MCF 10A (cell line): ENCODE results near the gene ENKUR. TPM values are rescaled to one million over a fixed set of nuclear protein-coding genes. Genes with fewer than 3 reads are reported as not detected.
"Not testable (repeated sequence)": the region's sequence is repeated elsewhere in the genome, so short reads cannot be mapped to it uniquely, and the experiment has no call there.

Experiments
- BruUV-seq: library from RNA; stranded (reverse); fragments of 400-500 nt; replicated peaks from 2 replicates; lab custom pipeline; 2021; lab: Mats Ljungman, UMichigan
- CTCF ChIA-PET: fragments of 300-600 bp; sonication (Branson Sonifier 250); formaldehyde crosslinking; extraction: SDS; loops from one replicate; lab custom pipeline; 2021; ENCODE audit warnings: antibody characterized with exemption, inconsistent platforms; lab: Yijun Ruan, JAX
- POLR2A ChIA-PET: fragments of 300-600, 350-650 bp; sonication (Branson Sonifier 250); formaldehyde crosslinking; extraction: SDS; loops from one replicate; lab custom pipeline; 2020; ENCODE audit warnings: antibody characterized with exemption, inconsistent platforms; lab: Yijun Ruan, JAX
- DNase-seq: peaks from one replicate; pipeline ENCODE4 v3.0.0-alpha.2; 2018; ENCODE audit not compliant: unreplicated experiment
- H3K27ac Mint-ChIP-seq: one replicate; pipeline ENCODE4 v1.8.0; 2022; ENCODE audit warnings: mild to moderate bottlenecking, low read depth, mixed read lengths; ENCODE audit not compliant: unreplicated experiment
- H3K27me3 Mint-ChIP-seq: one replicate; pipeline ENCODE4 v1.8.0; 2022; ENCODE audit warnings: mixed read lengths; ENCODE audit not compliant: insufficient read depth, unreplicated experiment
- H3K36me3 Mint-ChIP-seq: one replicate; pipeline ENCODE4 v1.8.0; 2022; ENCODE audit warnings: mild to moderate bottlenecking, moderate library complexity, mixed read lengths; ENCODE audit not compliant: insufficient read depth, unreplicated experiment
- H3K4me1 Mint-ChIP-seq: one replicate; pipeline ENCODE4 v1.8.0; 2022; ENCODE audit warnings: mixed read lengths; ENCODE audit not compliant: insufficient read depth, unreplicated experiment
- H3K4me3 Mint-ChIP-seq: one replicate; pipeline ENCODE4 v1.8.0; 2022; ENCODE audit warnings: mild to moderate bottlenecking, moderate library complexity, mixed read lengths; ENCODE audit not compliant: unreplicated experiment
- H3K9me3 Mint-ChIP-seq: one replicate; pipeline ENCODE4 v1.8.0; 2022; ENCODE audit warnings: mixed read lengths; ENCODE audit not compliant: unreplicated experiment
- intact Hi-C: fragments of 100-400 bp; cut with micrococcal nuclease; formaldehyde crosslinking; loops from 2 replicates; pipeline ENCODE4 v1.14.1; 2022
- total RNA-seq: library from RNA; stranded (reverse); gene quantifications from 2 replicates; pipeline ENCODE4 v1.2.3, GENCODE V29; 2022
- TF ChIP-seq, protein P1 (sequence below): fragments of 200-600 bp; IDR thresholded peaks from one replicate; pipeline ENCODE4 v1.8.0; 2022; ENCODE audit warnings: antibody characterized with exemption, mild to moderate bottlenecking; ENCODE audit not compliant: unreplicated experiment

Gene ENKUR
- total RNA-seq, 1 experiment from 2014 or later = 0.33 TPM

DNA sequence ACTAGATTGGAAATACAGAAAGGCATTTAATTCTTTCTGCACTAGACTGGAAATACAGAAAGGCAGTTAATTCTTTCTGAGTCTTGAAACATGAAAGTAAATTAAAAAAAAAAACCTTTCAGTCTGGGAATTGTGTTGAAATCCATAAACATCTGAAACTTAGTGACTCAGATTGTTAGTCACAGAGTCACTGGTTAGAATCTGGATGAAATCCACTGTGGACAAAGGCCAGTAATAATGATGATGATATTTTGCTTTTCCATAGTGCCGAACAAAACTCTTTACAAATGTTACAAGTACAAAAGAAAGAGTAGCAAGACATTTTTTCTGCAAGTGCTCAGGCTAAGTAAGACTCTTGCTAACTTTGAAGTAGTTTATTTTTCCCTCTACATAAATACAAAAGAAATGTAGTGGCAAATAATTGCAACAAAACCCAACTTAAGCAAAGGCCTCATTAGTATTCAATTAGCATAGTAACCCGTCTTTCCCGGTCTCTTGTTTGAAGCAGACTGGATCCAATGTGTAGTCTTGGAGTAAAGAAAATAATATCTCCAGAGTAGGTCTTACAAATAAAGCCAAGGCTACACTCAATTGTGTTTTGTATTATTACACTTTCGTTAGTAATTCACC, 57.8 kb downstream of the ENKUR start:
- TF ChIP-seq, protein P1, sequence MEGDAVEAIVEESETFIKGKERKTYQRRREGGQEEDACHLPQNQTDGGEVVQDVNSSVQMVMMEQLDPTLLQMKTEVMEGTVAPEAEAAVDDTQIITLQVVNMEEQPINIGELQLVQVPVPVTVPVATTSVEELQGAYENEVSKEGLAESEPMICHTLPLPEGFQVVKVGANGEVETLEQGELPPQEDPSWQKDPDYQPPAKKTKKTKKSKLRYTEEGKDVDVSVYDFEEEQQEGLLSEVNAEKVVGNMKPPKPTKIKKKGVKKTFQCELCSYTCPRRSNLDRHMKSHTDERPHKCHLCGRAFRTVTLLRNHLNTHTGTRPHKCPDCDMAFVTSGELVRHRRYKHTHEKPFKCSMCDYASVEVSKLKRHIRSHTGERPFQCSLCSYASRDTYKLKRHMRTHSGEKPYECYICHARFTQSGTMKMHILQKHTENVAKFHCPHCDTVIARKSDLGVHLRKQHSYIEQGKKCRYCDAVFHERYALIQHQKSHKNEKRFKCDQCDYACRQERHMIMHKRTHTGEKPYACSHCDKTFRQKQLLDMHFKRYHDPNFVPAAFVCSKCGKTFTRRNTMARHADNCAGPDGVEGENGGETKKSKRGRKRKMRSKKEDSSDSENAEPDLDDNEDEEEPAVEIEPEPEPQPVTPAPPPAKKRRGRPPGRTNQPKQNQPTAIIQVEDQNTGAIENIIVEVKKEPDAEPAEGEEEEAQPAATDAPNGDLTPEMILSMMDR = no peak
- H3K36me3 Mint-ChIP-seq = no peaks in the 10 kb centered on the region
- CTCF ChIA-PET = no interaction called here

DNA sequence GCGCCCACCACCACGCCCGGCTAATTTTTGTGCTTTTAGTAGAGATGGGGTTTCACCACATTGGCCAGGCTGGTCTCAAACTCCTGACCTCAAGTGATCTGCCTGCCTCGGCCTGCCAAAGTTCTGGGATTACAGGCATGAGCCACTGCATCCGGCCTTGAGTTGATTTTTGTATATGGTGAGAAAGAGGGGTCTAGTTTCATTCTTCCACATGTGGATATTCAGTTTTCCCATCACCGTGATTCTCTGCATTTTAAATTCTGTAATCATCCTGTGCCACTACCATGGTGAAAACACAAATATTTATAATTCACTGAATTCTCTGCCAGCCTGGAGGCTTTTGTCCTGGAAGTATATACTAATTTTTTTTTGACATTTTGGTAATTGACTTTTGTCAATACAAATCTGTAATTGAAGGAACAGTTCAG, 58.3 kb downstream of the ENKUR start:
- H3K4me3 Mint-ChIP-seq, H3K36me3 Mint-ChIP-seq, H3K27me3 Mint-ChIP-seq, H3K9me3 Mint-ChIP-seq, intact Hi-C loops, POLR2A ChIA-PET, CTCF ChIA-PET, BruUV-seq: not testable (repeated sequence)
- peaks cover 19% of the 10 kb centered on the region for H3K4me1 Mint-ChIP-seq
- peak; percentile 48 for DNase-seq
- peak overlapping the region; percentile 83 for H3K27ac Mint-ChIP-seq

More for the DNA sequence above, 57.8 kb downstream of the ENKUR start:
- no TSS peak for BruUV-seq
- intact Hi-C loops = no loop called here
- DNase-seq = peak; percentile 86
- no peaks in the 10 kb centered on the region for H3K27me3 Mint-ChIP-seq
- no peak overlapping the region for H3K4me3 Mint-ChIP-seq
- H3K27ac Mint-ChIP-seq = peak overlapping the region; percentile 83
- POLR2A ChIA-PET = interaction anchor here (0.7 kb wide), 1 partner anchor 12 kb away, joined by 3 read pairs; no protein-coding TSS in a partner anchor
- peaks cover 19% of the 10 kb centered on the region for H3K4me1 Mint-ChIP-seq
- H3K9me3 Mint-ChIP-seq = no peaks in the 10 kb centered on the region

DNA sequence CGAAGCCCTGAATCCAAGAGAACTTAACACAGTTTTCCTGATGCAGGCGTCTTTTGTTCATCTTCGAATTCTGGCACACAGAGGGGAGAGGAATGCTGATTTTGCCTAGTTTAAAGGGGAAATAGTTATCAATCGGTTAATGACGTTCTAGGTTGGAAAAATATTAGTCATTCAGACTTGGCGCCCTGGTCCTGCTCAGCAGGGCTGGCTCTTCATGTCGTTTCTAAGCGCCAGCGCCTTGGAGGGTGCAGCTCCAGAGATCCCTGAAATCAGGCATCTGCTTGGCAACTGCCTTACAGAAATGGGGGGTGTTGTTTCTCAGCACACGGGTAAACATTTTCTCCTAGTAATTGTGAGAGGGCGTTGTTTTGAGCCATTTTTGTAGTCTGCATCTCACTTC, 62.3 kb downstream of the ENKUR start:
- Mint-ChIP-seq H3K9me3 (no peaks in the 10 kb centered on the region), H3K36me3 (no peaks in the 10 kb centered on the region), H3K27me3 (no peaks in the 10 kb centered on the region), H3K4me3 (no peak overlapping the region), H3K27ac (no peak overlapping the region), H3K4me1 (peaks cover 11% of the 10 kb centered on the region)
- TF ChIP-seq, protein P1 = no peak
- ChIA-PET POLR2A (no interaction called here), CTCF (interaction anchor here (0.6 kb wide), 1 partner anchor 9 kb away, joined by 3 read pairs; no protein-coding TSS in a partner anchor)
- BruUV-seq = no TSS peak
- intact Hi-C loops = no loop called here
- no peak for DNase-seq

DNA sequence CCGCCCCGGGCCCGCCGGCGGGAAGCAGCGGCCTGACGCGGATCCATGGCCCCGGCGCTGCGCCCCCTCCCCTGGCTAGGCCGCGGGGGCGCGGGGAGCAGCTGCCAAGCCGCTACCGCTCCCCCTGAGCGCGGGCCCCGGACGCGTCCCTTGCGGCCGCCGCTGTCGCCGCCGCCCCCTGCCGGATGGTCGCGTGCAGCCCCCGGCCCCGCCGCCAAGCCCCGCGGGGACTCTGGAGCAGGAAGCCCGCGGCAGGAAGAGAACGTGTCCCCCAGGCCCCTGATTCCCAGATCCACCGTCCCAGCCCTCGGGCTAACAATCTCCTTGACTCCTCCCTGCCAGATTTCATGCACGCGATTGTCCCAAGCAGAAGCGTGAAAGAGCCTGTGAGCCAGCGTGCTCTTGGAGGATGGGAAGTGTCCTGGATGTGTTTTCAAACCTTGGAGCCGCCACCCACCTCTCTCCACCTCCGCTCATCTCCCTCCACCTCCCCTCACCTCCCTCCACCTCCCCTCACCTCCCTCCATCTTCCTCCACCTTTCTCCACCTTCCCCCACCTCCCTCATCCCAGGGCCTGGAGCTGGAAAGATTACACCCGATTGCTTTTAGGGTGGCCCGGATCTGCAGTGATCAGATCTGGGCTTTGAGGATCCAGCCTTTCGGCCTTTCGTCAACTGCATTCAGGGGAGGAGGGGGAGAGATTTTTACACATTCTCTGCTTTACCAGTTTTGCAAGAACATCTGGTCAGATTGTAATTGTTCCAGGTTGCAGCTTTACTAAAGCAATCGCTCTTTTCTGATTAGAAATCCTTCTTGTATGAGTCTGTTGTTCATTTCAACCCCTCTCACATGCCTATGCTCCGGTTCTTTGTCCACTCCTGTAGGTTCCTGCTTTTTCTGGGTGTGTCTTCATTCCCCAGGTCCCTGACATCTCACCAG, 63.0 kb downstream of the ENKUR start:
- Mint-ChIP-seq H3K4me3 (peak overlapping the region; percentile 49), H3K27me3 (no peaks in the 10 kb centered on the region), H3K9me3 (no peaks in the 10 kb centered on the region), H3K4me1 (peaks cover 6% of the 10 kb centered on the region), H3K36me3 (no peaks in the 10 kb centered on the region), H3K27ac (no peak overlapping the region)
- TF ChIP-seq, protein P1 = no peak
- intact Hi-C loops = no loop called here
- no TSS peak for BruUV-seq
- ChIA-PET CTCF (no interaction called here), POLR2A (no interaction called here)
- DNase-seq = no peak
